IMR-90 (cell line): ENCODE results near the gene MX1. TPM values are rescaled to one million over a fixed set of nuclear protein-coding genes. Genes with fewer than 3 reads are reported as not detected.
"Not testable (repeated sequence)": the region's sequence is repeated elsewhere in the genome, so short reads cannot be mapped to it uniquely, and the experiment has no call there.

ENCODE experiments used
- ATAC-seq: fragments of 200-7000 bp; cut with Tn5 transposase; 2 replicates; pipeline ENCODE4 v1.9.1; 2020; ENCODE audit warnings: low read depth, mild to moderate bottlenecking, moderate library complexity
- BruUV-seq: library from RNA; stranded (reverse); fragments of 400-500 nt; replicated peaks from 2 replicates; lab custom pipeline; 2021; lab: Mats Ljungman, UMichigan
- CTCF ChIA-PET: fragments of 300-600 bp; formaldehyde crosslinking; extraction: SDS; loops from one replicate; lab custom pipeline; 2021; ENCODE audit warnings: antibody characterized with exemption; lab: Yijun Ruan, JAX
- POLR2A ChIA-PET: fragments of 300-600 bp; sonication (Branson Sonifier 250); formaldehyde crosslinking; loops from one replicate; lab custom pipeline; 2022; ENCODE audit warnings: antibody characterized with exemption; ENCODE audit not compliant: unreplicated experiment; lab: Charles Lee
- DNase-seq: peaks from one replicate; pipeline ENCODE4 v3.0.0; 2013
- H2AFZ ChIP-seq: replicated peaks from 2 replicates; pipeline ENCODE3; 2013; ENCODE audit warnings: low read length, mild to moderate bottlenecking; ENCODE audit not compliant: poor library complexity
- H2AK5ac ChIP-seq: 2 replicates; pipeline ENCODE4 v1.6.1; 2013; ENCODE audit warnings: low read depth, low read length, inconsistent platforms
- H2AK9ac ChIP-seq: replicated peaks from 2 replicates; pipeline ENCODE3; 2013; ENCODE audit warnings: mild to moderate bottlenecking, low read depth, low read length, moderate library complexity; ENCODE audit not compliant: poor library complexity
- H2BK120ac ChIP-seq: 2 replicates; pipeline ENCODE4 v1.6.1; 2013; ENCODE audit warnings: low read depth, low read length, inconsistent platforms
- H2BK15ac ChIP-seq: 3 replicates; pipeline ENCODE4 v1.6.1; 2013; ENCODE audit warnings: low read depth, low read length, inconsistent platforms
- H2BK20ac ChIP-seq: 2 replicates; pipeline ENCODE4 v1.6.1; 2013; ENCODE audit warnings: low read depth, mild to moderate bottlenecking, inconsistent platforms, low read length, moderate library complexity
- H2BK5ac ChIP-seq: 2 replicates; pipeline ENCODE4 v1.6.1; 2013; ENCODE audit warnings: mild to moderate bottlenecking, low read depth, low read length, inconsistent platforms; ENCODE audit not compliant: poor library complexity, severe bottlenecking
- H3K14ac ChIP-seq: replicated peaks from 2 replicates; pipeline ENCODE4 v1.6.1; 2013; ENCODE audit warnings: low read depth, low read length, inconsistent platforms
- H3K18ac ChIP-seq: 2 replicates; pipeline ENCODE4 v1.6.1; 2013; ENCODE audit warnings: low read depth, low read length, control low read depth
- H3K23ac ChIP-seq: 2 replicates; pipeline ENCODE4 v1.6.1; 2013; ENCODE audit warnings: low read depth, low read length, inconsistent platforms
- H3K27ac ChIP-seq: 2 replicates; pipeline ENCODE4 v1.5.1; 2013; ENCODE audit warnings: mild to moderate bottlenecking, control low read depth, low read length; ENCODE audit not compliant: insufficient read depth
- H3K27me3 ChIP-seq: 2 replicates; pipeline ENCODE4 v1.6.1; 2013; ENCODE audit warnings: low read length; ENCODE audit not compliant: control insufficient read depth, insufficient read depth
- H3K36me3 ChIP-seq: 2 replicates; pipeline ENCODE4 v1.6.1; 2013; ENCODE audit warnings: low read length, mixed read lengths; ENCODE audit not compliant: control insufficient read depth, insufficient read depth
- H3K4ac ChIP-seq: 2 replicates; pipeline ENCODE4 v1.6.1; 2013; ENCODE audit warnings: low read depth, low read length, inconsistent platforms
- H3K4me1 ChIP-seq: 2 replicates; pipeline ENCODE4 v1.6.1; 2013; ENCODE audit warnings: low read length, mixed read lengths; ENCODE audit not compliant: control insufficient read depth, insufficient read depth
- H3K4me2 ChIP-seq: 2 replicates; pipeline ENCODE4 v1.6.1; 2013; ENCODE audit warnings: low read depth, mild to moderate bottlenecking, control low read depth, low read length, moderate library complexity
- H3K4me3 ChIP-seq: 2 replicates; pipeline ENCODE4 v1.5.1; 2013; ENCODE audit warnings: low read depth, mild to moderate bottlenecking, control low read depth, low read length, moderate library complexity; ENCODE audit not compliant: insufficient read depth
- H3K56ac ChIP-seq: 2 replicates; pipeline ENCODE4 v1.6.1; 2013; ENCODE audit warnings: low read length, inconsistent platforms; ENCODE audit not compliant: insufficient read depth; ENCODE audit errors: extremely low read depth
- H3K79me1 ChIP-seq, 2 experiments: 2 replicates each; pipeline ENCODE4 v1.6.1; 2013; ENCODE audit warnings: low read length in 2 of 2, inconsistent platforms in 1 of 2, low read depth in 1 of 2
- H3K9ac ChIP-seq: 2 replicates; pipeline ENCODE4 v1.6.1; 2013; ENCODE audit warnings: low read depth, low read length, control low read depth
- H3K9me1 ChIP-seq: 2 replicates; pipeline ENCODE4 v1.6.1; 2013; ENCODE audit warnings: low read length, inconsistent platforms; ENCODE audit not compliant: insufficient read depth
- H3K9me3 ChIP-seq: 2 replicates; pipeline ENCODE4 v1.6.1; 2013; ENCODE audit warnings: low read length; ENCODE audit not compliant: control insufficient read depth, insufficient read depth
- H4K20me1 ChIP-seq: 2 replicates; pipeline ENCODE4 v1.6.1; 2013; ENCODE audit warnings: low read length, inconsistent platforms; ENCODE audit not compliant: insufficient read depth
- H4K5ac ChIP-seq: 2 replicates; pipeline ENCODE4 v1.6.1; 2013; ENCODE audit warnings: mild to moderate bottlenecking, low read depth, low read length, control low read depth
- H4K8ac ChIP-seq, 2 experiments: 2 replicates each; pipeline ENCODE4 v1.6.1; 2013; ENCODE audit warnings: low read depth in 2 of 2, low read length in 2 of 2, control low read depth in 1 of 2, inconsistent platforms in 1 of 2
- H4K91ac ChIP-seq: 2 replicates; pipeline ENCODE4 v1.6.1; 2013; ENCODE audit warnings: low read depth, low read length, inconsistent platforms; ENCODE audit not compliant: insufficient read depth
- ELK1 ChIP-seq: fragments of 150-350 bp; IDR thresholded peaks from 2 replicates; pipeline ENCODE4 v1.6.1; 2016; ENCODE audit warnings: low read depth, mild to moderate bottlenecking, low read length, moderate library complexity, borderline replicate concordance
- WGBS, 2 experiments: methylation state at CpG; one replicate each; pipeline versions ENCODE4 v1.1.5 to v1.1.7; 2013; ENCODE audit warnings: missing lambda C conversion rate in 2 of 2; ENCODE audit not compliant: insufficient read length in 1 of 2; ENCODE audit errors: extremely low coverage in 2 of 2; 5-methylcytosine and 5-hydroxymethylcytosine counted together
- dilution Hi-C: fragments of 300-500 bp; cut with HindIII; formaldehyde crosslinking; loops from one replicate; pipeline ENCODE4 v1.14.3; 2018; ENCODE audit warnings: low sequenced_read_pairs; ENCODE audit not compliant: unreplicated experiment
- in situ Hi-C: fragments of 300-500 bp; cut with MboI; formaldehyde crosslinking; loops from 3 replicates; pipeline ENCODE4 v1.14.3; 2019; ENCODE audit warnings: low sequenced_read_pairs, inconsistent platforms, mixed read lengths
- intact Hi-C: fragments of 100-400 bp; cut with micrococcal nuclease; formaldehyde crosslinking; loops from 2 replicates; pipeline ENCODE4 v1.10.0; 2022
- polyA plus RNA-seq, 3 experiments: library from polyadenylated mRNA; depleted of rRNA; stranded (reverse); fragments of >200 nt; gene quantifications; 2 replicates each; pipeline ENCODE4 v1.2.3, GENCODE V29; 2012; ENCODE audit warnings: low replicate concordance in 1 of 3
- total RNA-seq: library from RNA; depleted of rRNA; stranded (reverse); fragments of >200 nt; gene quantifications from 2 replicates; pipeline ENCODE4 v1.2.3, GENCODE V29; 2012

MX1 gene
- total and polyA plus RNA-seq, 2 of the 4 experiments (the other 2 are of a cell fraction) = 1.0 to 2.5 TPM

GRCh38 chr21:41422546-41423304 lies 3.3 kb upstream of the MX1 start:
- Histone ChIP-seq H2BK15ac (no peak overlapping the region), H4K5ac (no peak overlapping the region), H3K56ac (no peak overlapping the region), H3K4me1 (no peaks in the 10 kb centered on the region; the same call in 1 of the 2 replicates), H2BK5ac (no peak overlapping the region), H3K23ac (no peak overlapping the region), H3K18ac (no peak overlapping the region), H2AK5ac (no peak overlapping the region), H3K27me3 (peaks cover 13% of the 10 kb centered on the region), H3K9me1 (peaks cover 3% of the 10 kb centered on the region; the same call in 1 of the 2 replicates), H2BK120ac (no peak overlapping the region), H2AK9ac (peak overlapping the region; percentile 76), H4K91ac (no peak overlapping the region), H3K14ac (no peak overlapping the region), H3K4me3 (no peak overlapping the region), H3K4ac (no peak overlapping the region), H3K9ac (no peak overlapping the region), H3K36me3 (no peaks in the 10 kb centered on the region), H3K27ac (no peak overlapping the region), H2BK20ac (no peak overlapping the region), H3K79me1 (no peaks in the 10 kb centered on the region), H4K20me1 (no peaks in the 10 kb centered on the region), H2AFZ (no peak overlapping the region), H3K4me2 (no peak overlapping the region), H4K8ac (no peak overlapping the region), H3K9me3 (no peaks in the 10 kb centered on the region)
- ATAC-seq (no peak), DNase-seq (no peak)
- BruUV-seq = no TSS peak
- in situ Hi-C loops = no loop called here
- CTCF ChIA-PET = no interaction called here
- POLR2A ChIA-PET = no interaction called here
- WGBS, 2 experiments = 100% methylated on average over 6 of the region's 19 CpGs; no CpG with 5 or more reads in 1 of the 2 experiments
- dilution Hi-C loops = no loop called here
- TF ChIP-seq ELK1 = no peak
- intact Hi-C loops = loop anchor here (5.0 kb wide), 1 partner anchor 60 kb away; the partner anchor contains the start of gene MX2

GRCh38 chr21:41423305-41423636 lies 2.8 kb upstream of the MX1 start:
- H4K20me1 ChIP-seq, H3K79me1 ChIP-seq, DNase-seq, H3K27ac ChIP-seq, H2BK120ac ChIP-seq, dilution Hi-C loops, H3K23ac ChIP-seq, H3K9me3 ChIP-seq, H4K91ac ChIP-seq, H3K4ac ChIP-seq, H2BK15ac ChIP-seq, H2BK5ac ChIP-seq, H3K14ac ChIP-seq, in situ Hi-C loops, H2AFZ ChIP-seq, H3K9ac ChIP-seq, POLR2A ChIA-PET, H2AK9ac ChIP-seq, BruUV-seq, H4K5ac ChIP-seq, H2BK20ac ChIP-seq, H3K4me1 ChIP-seq, H3K18ac ChIP-seq, ATAC-seq, H3K36me3 ChIP-seq, H3K9me1 ChIP-seq, H3K4me3 ChIP-seq, CTCF ChIA-PET, H3K56ac ChIP-seq, H2AK5ac ChIP-seq, H4K8ac ChIP-seq, H3K4me2 ChIP-seq: not testable (repeated sequence)
- intact Hi-C loops = loop anchor here (5.0 kb wide), 1 partner anchor 61 kb away; the partner anchor contains the start of gene MX2
- no CpG with 5 or more reads among the region's 5 CpGs for WGBS, 2 experiments
- H3K27me3 ChIP-seq = peaks cover 15% of the 10 kb centered on the region
